GM18505 (cell line): ENCODE results near the gene VWA5A.

Source experiments
- ATAC-seq: cut with Tn5 transposase; IDR thresholded peaks from one replicate; pipeline ENCODE4 v1.9.1; 2021; ENCODE audit not compliant: unreplicated experiment
- POLR2A ChIP-seq: IDR thresholded peaks from 4 replicates; pipeline ENCODE4 v1.6.1; 2011; ENCODE audit warnings: borderline replicate concordance; ENCODE audit not compliant: insufficient read depth, insufficient read length; ENCODE audit errors: extremely low read depth

Gene VWA5A

DNA sequence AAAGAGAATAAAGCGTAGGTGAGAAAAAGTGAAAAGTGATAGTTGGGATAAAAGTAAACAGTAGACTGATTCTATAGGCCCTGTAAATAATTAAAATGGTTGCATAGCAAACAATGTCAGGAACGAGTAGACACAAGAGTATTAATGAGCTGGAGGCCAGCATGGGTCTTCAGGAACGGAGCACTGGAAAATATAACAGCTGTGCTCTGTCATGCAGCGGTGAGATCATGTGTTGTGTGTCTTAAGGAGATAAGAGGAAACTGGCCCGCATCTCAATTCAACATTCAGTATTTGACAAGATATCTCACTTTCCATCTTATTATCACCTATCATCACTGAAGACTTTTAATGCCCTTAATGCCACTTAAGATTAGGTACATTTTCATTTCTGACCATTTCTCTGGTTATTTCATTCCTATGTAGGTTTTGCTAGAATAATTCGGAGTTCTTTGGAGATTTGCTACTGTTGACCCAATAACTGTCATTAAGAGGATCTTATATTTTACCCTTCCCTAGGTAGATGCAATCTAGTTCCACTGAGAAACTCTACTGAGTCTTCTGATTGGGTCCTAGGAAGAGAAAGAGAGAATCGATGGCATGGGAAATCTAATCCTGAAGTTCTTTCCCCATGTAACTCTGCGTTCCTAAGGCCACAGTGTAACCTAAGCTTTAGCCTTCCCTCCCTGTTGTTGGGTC is 35.5 kb upstream of the VWA5A start:
- no peak for TF ChIP-seq POLR2A
- no peak for ATAC-seq

- TF ChIP-seq POLR2A, result no peak
- no peak for ATAC-seq
Measured at GRCh38 chr11:124080327-124081001, 34.8 kb upstream of the VWA5A start.

DNA sequence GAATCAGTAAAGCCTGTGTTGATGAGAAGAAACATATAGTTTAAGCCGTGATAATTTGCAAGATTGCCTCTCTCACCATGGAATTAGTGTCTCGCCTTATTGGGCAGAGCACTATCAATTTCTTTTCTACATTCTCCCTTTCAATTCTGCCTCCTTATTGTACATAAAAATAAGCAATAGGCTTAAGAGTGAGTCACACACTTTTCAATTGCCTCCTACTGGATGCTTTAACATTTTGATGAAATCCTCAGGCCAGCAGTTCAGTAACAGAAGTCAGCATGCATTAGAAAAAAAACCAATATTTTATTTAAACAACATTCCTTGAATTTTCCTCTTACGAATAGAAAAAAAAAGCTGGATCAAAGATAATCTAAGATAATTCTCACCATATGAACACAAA is 33.8 kb upstream of the VWA5A start:
- no peak for ATAC-seq
- no peak for TF ChIP-seq POLR2A

- no peak for TF ChIP-seq POLR2A
- no peak for ATAC-seq
Measured at GRCh38 chr11:124082371-124082770, 32.9 kb upstream of the VWA5A start.

DNA sequence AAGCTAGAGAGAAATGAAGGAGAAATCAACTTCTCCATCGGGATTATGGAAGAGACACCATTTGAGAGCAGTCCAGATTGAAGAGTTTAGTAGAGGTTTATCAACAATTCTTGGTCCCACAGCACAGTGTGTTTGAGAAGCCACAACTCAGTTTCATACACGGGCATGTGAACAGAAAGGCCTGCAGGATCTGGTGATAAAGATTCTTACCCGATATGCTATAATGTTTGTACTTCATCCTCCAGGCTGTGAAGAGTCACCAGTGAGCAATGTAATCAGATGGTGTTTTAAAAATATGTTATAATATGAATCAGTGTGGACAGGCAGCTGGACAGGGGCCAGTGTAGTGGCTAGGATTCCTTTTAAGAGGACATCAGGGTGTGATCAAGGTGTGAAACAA is 29.7 kb upstream of the VWA5A start:
- no peak for TF ChIP-seq POLR2A
- no peak for ATAC-seq

GRCh38 chr11:124085997-124086846 is 29.0 kb upstream of the VWA5A start:
- no peak for TF ChIP-seq POLR2A
- no peak for ATAC-seq

GRCh38 chr11:124090996-124091395 is 24.3 kb upstream of the VWA5A start:
- no peak for TF ChIP-seq POLR2A
- no peak for ATAC-seq

DNA sequence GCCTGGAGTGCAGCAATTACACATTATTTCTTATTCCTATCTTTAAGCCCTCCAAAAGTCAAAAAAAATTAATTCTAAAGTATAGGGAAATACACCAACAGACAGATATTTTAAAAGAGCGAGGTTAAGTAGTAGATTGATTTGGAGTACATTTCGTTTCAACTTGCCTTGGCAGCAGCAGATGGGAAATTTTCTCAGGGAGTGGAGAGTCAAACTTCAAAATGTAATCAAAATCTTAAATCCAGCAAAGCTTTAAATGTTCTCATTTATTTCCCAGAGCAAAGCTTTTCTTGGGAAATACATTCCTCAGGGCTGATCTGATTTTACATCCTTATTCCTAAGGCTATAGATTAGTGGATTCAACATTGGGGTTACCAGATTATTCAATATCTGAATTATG is 21.9 kb upstream of the VWA5A start:
- TF ChIP-seq POLR2A, result no peak
- no peak for ATAC-seq

GRCh38 chr11:124094731-124095130 is 20.5 kb upstream of the VWA5A start:
- no peak for TF ChIP-seq POLR2A
- ATAC-seq, result no peak

DNA sequence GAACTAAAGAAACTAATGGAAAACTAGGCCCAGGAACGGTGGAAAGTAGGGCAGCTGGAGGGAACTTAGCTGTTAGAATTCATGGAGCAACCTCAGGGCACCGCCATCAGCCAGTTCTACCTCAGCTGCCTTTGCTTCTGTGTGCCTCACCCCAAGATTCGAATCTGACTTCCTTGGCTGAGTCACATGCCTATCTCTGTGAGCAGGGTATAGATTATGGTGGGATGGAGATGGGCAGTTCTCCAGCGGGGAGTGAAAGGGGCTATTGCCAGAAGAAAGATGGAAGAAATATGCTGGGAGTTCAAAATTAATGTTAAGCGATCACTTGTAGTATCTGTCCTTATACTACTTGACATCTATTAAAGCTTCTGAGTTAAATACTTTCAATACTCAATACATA is 18.9 kb upstream of the VWA5A start:
- no peak for ATAC-seq
- TF ChIP-seq POLR2A, result no peak

DNA sequence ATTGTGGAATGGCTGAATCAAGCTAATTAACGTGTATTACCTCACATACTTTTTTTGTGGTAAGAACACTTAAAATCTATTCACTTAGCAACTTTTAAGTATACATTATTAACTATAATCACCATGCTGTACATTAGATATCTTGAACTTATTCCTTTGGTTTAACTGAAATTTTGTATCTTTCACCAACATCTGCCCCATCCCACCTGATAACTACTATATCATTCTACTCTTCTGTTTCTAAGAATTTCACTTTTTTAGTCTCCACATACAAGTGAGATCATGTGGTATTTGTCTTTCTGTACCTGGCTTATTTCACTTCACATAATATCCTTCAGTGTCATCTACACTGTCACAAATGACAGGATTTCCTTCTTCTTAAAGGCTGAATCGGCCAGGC is 17.1 kb upstream of the VWA5A start:
- ATAC-seq, result no peak
- TF ChIP-seq POLR2A, result no peak

DNA sequence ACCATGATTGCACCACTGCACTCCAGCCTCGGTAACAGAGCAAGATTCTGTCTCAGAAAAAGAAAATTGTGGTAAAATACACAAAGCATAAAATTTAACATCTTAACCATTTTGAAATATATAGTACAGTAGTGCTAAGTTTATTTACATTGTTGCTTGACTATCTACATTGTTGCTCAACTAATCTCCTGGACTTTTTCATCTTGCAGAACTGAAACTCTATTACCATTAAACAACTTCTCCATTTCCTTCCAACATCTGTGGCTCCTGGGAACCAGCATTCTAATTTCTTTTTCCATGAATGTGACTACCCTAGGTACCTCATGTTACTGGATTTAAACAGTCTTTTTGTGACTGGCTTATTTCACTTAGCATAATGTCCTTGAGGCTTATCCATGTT is 13.5 kb upstream of the VWA5A start:
- no peak for TF ChIP-seq POLR2A
- no peak for ATAC-seq

DNA sequence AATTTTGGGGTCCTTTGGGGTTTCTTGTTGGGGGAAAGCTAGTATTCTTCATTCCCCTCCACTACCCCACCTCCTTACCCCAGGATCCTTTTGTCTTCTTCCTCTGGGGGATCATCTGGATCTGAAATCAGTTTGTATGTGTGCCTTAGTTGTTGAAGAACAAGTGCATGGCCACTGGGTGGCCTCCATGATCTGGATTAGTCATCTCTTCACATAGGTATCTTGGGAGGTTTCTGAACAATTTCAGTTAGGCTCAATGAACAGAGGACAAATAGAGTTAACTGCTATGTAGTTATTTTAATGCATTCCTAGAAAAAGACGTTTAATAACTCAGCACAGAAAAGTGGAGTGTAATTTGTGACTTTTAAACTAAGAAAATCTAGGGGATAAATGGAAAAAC is 7.1 kb upstream of the VWA5A start:
- peak; percentile 61 for ATAC-seq
- TF ChIP-seq POLR2A, result no peak

- ATAC-seq, result no peak
- TF ChIP-seq POLR2A, result no peak
Measured at GRCh38 chr11:124109377-124109776, 5.9 kb upstream of the VWA5A start.

GRCh38 chr11:124110201-124110600 is 5.0 kb upstream of the VWA5A start:
- TF ChIP-seq POLR2A, result no peak
- no peak for ATAC-seq

GRCh38 chr11:124113890-124114289 is 1.4 kb upstream of the VWA5A start:
- ATAC-seq, result no peak
- no peak for TF ChIP-seq POLR2A
